ENCODE measurements around the gene DPEP1. TPM values are rescaled to one million over a fixed set of nuclear protein-coding genes. Genes with fewer than 3 reads are reported as not detected.

The DPEP1 gene
- total RNA-seq, 1 experiment from 2014 or later, result 1.1 TPM

DNA sequence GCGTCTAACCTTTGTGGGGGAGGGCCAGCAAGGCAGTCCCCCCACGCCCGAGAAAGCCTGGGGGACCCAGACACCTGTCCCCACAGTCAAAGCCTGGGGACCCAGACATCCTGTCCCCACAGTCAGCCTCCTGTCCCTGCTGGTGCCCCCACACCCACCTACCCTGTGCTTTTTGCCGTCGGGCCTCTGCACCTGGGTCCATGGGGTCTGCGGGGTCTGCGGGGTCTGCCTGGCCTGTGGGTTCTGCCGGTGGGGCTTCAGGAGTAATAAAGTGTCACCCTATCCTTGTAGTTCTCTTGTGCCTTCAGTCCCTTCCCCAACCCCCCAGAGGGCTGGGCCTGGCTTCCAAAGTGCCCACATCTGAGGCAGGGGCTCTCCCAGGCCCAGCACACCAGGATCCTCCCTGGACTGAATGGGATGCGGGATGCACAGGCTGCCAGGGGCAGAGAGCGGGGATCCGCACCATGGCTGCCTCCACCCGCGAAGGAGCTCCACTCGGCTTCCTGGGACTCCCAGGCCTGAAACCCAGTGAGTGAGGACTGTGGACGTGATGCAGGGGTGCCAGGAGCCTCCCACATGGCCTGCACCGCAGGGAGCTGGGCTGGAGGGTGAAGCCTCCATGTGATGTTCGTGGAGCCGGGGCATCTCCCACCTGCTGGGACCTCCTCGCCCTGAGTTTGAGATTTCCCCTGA lies 16.3 kb upstream of the DPEP1 start:
- no peak overlapping the region for H2AFZ ChIP-seq (ENCODE audit: low read depth, low read length, poor library complexity, severe bottlenecking)
- H4K20me1 ChIP-seq (ENCODE audit: insufficient read depth), result no peaks in the 10 kb centered on the region
- no peaks in the 10 kb centered on the region for H3K9me2 ChIP-seq (ENCODE audit: insufficient read depth)
- no peaks in the 10 kb centered on the region for H3K9me3 ChIP-seq (ENCODE audit: control insufficient read depth in 1 of 2, insufficient read depth in 1 of 2, low read depth in 1 of 2, low read length in 2 of 2)
- RAD21 ChIA-PET (ENCODE audit: low non-redundant PET in 1 of 2, low total read pairs in 2 of 2, uncharacterized antibody in 2 of 2, unreplicated experiment in 2 of 2), result no interaction called here
- peaks cover 17 to 39% of the 10 kb centered on the region in 2 experiments for H3K4me1 ChIP-seq (ENCODE audit: control insufficient read depth in 1 of 2, insufficient read depth in 2 of 2, low read length in 2 of 2)
- POLR2A ChIA-PET, result no interaction called here
- no peak overlapping the region for H3K4me3 ChIP-seq (replicated peaks in 1 of 2; ENCODE audit: low read depth in 1 of 2, low read length in 2 of 2)
- DNase-seq (ENCODE audit: low read depth, low spot score), result no peak
- intact Hi-C loops (cut with micrococcal nuclease), result no loop called here
- peak overlapping the region; percentile 4; the same call in 1 of the 2 replicates for H3K27ac ChIP-seq (ENCODE audit: low read depth, low read length)
- CTCF ChIA-PET, result no interaction called here
- no peak for TF ChIP-seq CBX3 (IDR thresholded peaks at IDR 0.05; ENCODE audit: low read depth)
- no peak for TF ChIP-seq TCF7L2 (IDR thresholded peaks at IDR 0.05; ENCODE audit: borderline replicate concordance, extremely low read depth, insufficient read depth, insufficient read length)
- TF ChIP-seq RAD21 (IDR thresholded peaks at IDR 0.05; ENCODE audit: low read depth), result no peak
- TF ChIP-seq SP1 (IDR thresholded peaks at IDR 0.05; ENCODE audit: low read depth), result no peak
- no peak for TF ChIP-seq ZNF274 (IDR thresholded peaks at IDR 0.05; ENCODE audit: low read depth, low read length)
- TF ChIP-seq EZH2phosphoT487 (IDR thresholded peaks at IDR 0.05; ENCODE audit: borderline replicate concordance), result no peak
- TF ChIP-seq, protein P1, sequence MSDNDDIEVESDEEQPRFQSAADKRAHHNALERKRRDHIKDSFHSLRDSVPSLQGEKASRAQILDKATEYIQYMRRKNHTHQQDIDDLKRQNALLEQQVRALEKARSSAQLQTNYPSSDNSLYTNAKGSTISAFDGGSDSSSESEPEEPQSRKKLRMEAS (IDR thresholded peaks at IDR 0.05), result no peak
- no peak for TF ChIP-seq FOSL1 (IDR thresholded peaks at IDR 0.05; ENCODE audit: low read depth)
- no peak for TF ChIP-seq ELF1 (IDR thresholded peaks at IDR 0.05; ENCODE audit: borderline replicate concordance, low read depth)
- TF ChIP-seq, protein P2, sequence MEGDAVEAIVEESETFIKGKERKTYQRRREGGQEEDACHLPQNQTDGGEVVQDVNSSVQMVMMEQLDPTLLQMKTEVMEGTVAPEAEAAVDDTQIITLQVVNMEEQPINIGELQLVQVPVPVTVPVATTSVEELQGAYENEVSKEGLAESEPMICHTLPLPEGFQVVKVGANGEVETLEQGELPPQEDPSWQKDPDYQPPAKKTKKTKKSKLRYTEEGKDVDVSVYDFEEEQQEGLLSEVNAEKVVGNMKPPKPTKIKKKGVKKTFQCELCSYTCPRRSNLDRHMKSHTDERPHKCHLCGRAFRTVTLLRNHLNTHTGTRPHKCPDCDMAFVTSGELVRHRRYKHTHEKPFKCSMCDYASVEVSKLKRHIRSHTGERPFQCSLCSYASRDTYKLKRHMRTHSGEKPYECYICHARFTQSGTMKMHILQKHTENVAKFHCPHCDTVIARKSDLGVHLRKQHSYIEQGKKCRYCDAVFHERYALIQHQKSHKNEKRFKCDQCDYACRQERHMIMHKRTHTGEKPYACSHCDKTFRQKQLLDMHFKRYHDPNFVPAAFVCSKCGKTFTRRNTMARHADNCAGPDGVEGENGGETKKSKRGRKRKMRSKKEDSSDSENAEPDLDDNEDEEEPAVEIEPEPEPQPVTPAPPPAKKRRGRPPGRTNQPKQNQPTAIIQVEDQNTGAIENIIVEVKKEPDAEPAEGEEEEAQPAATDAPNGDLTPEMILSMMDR (IDR thresholded peaks at IDR 0.05 in 2 of 3, conservative IDR thresholded peaks at IDR 0.05 in 1 of 3; ENCODE audit: borderline replicate concordance in 1 of 3, insufficient read depth in 1 of 3, low read depth in 2 of 3, low read length in 2 of 3), result no peak
- no peak for TF ChIP-seq POLR2AphosphoS5 (IDR thresholded peaks at IDR 0.05; ENCODE audit: low read depth, low read length)
- TF ChIP-seq EGR1 (IDR thresholded peaks at IDR 0.05; ENCODE audit: low read depth), result no peak
- TF ChIP-seq SIN3A (IDR thresholded peaks at IDR 0.05; ENCODE audit: low read depth), result no peak
- TF ChIP-seq YY1 (IDR thresholded peaks at IDR 0.05; ENCODE audit: extremely low read depth, insufficient replicate concordance, low read depth, low read length), result no peak
- TF ChIP-seq, protein P3, sequence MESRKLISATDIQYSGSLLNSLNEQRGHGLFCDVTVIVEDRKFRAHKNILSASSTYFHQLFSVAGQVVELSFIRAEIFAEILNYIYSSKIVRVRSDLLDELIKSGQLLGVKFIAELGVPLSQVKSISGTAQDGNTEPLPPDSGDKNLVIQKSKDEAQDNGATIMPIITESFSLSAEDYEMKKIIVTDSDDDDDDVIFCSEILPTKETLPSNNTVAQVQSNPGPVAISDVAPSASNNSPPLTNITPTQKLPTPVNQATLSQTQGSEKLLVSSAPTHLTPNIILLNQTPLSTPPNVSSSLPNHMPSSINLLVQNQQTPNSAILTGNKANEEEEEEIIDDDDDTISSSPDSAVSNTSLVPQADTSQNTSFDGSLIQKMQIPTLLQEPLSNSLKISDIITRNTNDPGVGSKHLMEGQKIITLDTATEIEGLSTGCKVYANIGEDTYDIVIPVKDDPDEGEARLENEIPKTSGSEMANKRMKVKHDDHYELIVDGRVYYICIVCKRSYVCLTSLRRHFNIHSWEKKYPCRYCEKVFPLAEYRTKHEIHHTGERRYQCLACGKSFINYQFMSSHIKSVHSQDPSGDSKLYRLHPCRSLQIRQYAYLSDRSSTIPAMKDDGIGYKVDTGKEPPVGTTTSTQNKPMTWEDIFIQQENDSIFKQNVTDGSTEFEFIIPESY (IDR thresholded peaks at IDR 0.05; ENCODE audit: extremely low read depth, insufficient replicate concordance, low read length), result no peak
- TF ChIP-seq JUND (IDR thresholded peaks at IDR 0.05), result no peak
- no peak for TF ChIP-seq ZFX (IDR thresholded peaks at IDR 0.05)
- no peak for TF ChIP-seq EZH2 (IDR thresholded peaks at IDR 0.05)
- TF ChIP-seq, protein P4, sequence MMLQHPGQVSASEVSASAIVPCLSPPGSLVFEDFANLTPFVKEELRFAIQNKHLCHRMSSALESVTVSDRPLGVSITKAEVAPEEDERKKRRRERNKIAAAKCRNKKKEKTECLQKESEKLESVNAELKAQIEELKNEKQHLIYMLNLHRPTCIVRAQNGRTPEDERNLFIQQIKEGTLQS (IDR thresholded peaks at IDR 0.05), result no peak
- TF ChIP-seq POLR2A (IDR thresholded peaks at IDR 0.05; ENCODE audit: borderline replicate concordance, extremely low read depth, insufficient read depth, insufficient read length), result no peak
- H3K4me2 ChIP-seq (ENCODE audit: low read length), result 0 out of 2 replicates have a peak overlapping the region, but pooled peaks have one; percentile 6
- no peaks in the 10 kb centered on the region for H3K27me3 ChIP-seq (ENCODE audit: insufficient read depth, low read length)
- BruUV-seq (replicated peaks), result no TSS peak
- peaks cover 3 to 6% of the 10 kb centered on the region in 2 experiments; a peak in 2 of 4 replicates for H3K36me3 ChIP-seq (ENCODE audit: control insufficient read depth in 1 of 2, insufficient read depth in 2 of 2, low read length in 2 of 2)
- H3K9ac ChIP-seq (ENCODE audit: low read length), result no peak overlapping the region
- no peaks in the 10 kb centered on the region for H3K79me2 ChIP-seq (ENCODE audit: insufficient read depth, low read length)
- peak; percentile 19 for ATAC-seq
